22Rv1 (cell line): ENCODE measurements around the gene ABCA2.

Experiments used
- ZFX ChIP-seq: fragments of 450-650 bp; IDR thresholded peaks from 2 replicates; pipeline ENCODE4 v1.6.1; 2017; ENCODE audit warnings: antibody characterized with exemption, borderline replicate concordance
- TF ChIP-seq, protein P1 (sequence below): fragments of 450-650 bp; IDR thresholded peaks from 2 replicates; pipeline ENCODE4 v1.5.1; 2017; ENCODE audit warnings: mild to moderate bottlenecking

DNA sequence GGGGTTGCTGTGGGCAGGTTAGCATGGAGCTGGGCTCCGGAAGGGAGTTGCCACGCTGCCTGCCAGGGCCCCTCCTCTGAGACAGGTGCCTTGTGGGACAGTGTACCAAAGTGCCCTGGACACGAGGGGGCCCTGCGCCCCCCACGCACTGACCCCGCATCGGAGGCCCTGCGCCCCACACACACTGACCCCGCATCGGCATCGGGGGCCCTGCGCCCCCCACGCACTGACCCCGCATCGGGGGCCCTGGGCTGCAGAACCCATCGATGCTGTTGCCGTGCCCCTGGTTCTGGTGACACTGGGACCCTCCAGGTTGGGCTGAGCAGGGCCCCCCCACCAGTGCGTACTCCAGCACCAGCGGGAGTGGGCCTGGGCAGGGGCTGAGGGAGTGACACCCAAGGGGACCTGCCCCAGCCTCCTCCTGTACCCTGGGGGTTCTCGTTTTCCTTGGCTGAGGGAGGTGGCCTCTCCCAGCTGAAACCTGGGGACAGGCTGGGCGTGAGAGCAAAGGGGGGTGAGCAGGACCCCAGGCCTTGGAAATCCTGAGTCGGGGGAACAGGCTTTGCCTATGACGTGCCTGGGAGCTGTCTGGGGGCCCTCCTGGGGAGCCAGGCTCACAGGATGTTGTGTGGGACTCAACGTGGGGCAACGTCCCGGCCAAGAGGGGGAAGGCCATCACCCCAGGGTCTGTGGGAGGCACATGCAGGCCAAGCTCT lies 35.4 kb upstream of the ABCA2 start:
- TF ChIP-seq, protein P1, sequence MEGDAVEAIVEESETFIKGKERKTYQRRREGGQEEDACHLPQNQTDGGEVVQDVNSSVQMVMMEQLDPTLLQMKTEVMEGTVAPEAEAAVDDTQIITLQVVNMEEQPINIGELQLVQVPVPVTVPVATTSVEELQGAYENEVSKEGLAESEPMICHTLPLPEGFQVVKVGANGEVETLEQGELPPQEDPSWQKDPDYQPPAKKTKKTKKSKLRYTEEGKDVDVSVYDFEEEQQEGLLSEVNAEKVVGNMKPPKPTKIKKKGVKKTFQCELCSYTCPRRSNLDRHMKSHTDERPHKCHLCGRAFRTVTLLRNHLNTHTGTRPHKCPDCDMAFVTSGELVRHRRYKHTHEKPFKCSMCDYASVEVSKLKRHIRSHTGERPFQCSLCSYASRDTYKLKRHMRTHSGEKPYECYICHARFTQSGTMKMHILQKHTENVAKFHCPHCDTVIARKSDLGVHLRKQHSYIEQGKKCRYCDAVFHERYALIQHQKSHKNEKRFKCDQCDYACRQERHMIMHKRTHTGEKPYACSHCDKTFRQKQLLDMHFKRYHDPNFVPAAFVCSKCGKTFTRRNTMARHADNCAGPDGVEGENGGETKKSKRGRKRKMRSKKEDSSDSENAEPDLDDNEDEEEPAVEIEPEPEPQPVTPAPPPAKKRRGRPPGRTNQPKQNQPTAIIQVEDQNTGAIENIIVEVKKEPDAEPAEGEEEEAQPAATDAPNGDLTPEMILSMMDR: no peak
- TF ChIP-seq ZFX: no peak
